Astrocyte (in vitro differentiated cells and primary cell): Measurements from ENCODE around the gene CSNK1D. TPM values are rescaled to one million over a fixed set of nuclear protein-coding genes. Genes with fewer than 3 reads are reported as not detected.

Source experiments
- DNase-seq: peaks from one replicate; pipeline ENCODE4 v3.0.0-alpha.2; 2010; ENCODE audit warnings: low read depth
- FAIRE-seq: peaks from 2 replicates; lab custom pipeline; 2011; peaks lifted over from hg19 to GRCh38; lab: Jason Lieb, UNC
- H2AFZ ChIP-seq: 2 replicates; pipeline ENCODE4 v1.6.0; 2012; ENCODE audit warnings: low read depth, low read length, inconsistent platforms
- H3K27ac ChIP-seq: 2 replicates; pipeline ENCODE4 v1.5.1; 2011; ENCODE audit warnings: low read depth, low read length, inconsistent platforms
- H3K27me3 ChIP-seq: 2 replicates; pipeline ENCODE4 v1.6.0; 2011; ENCODE audit warnings: low read length, inconsistent platforms; ENCODE audit not compliant: insufficient read depth
- H3K36me3 ChIP-seq: 2 replicates; pipeline ENCODE4 v1.5.1; 2011; ENCODE audit warnings: low read length, inconsistent platforms; ENCODE audit not compliant: insufficient read depth
- H3K4me1 ChIP-seq: 2 replicates; pipeline ENCODE4 v1.5.1; 2011; ENCODE audit warnings: low read length, inconsistent platforms; ENCODE audit not compliant: insufficient read depth
- H3K4me2 ChIP-seq: 2 replicates; pipeline ENCODE4 v1.6.0; 2012; ENCODE audit warnings: low read length, inconsistent platforms
- H3K4me3 ChIP-seq: 2 replicates; pipeline ENCODE4 v1.5.1; 2011; ENCODE audit warnings: low read depth, mild to moderate bottlenecking, low read length, inconsistent platforms; ENCODE audit not compliant: insufficient read depth
- H3K79me2 ChIP-seq: 2 replicates; pipeline ENCODE4 v1.6.0; 2012; ENCODE audit warnings: mild to moderate bottlenecking, low read length, inconsistent platforms; ENCODE audit not compliant: insufficient read depth
- H3K9ac ChIP-seq: 2 replicates; pipeline ENCODE4 v1.6.0; 2012; ENCODE audit warnings: mild to moderate bottlenecking, low read length, inconsistent platforms
- H3K9me3 ChIP-seq: 2 replicates; pipeline ENCODE4 v1.5.1; 2012; ENCODE audit warnings: low read depth, mild to moderate bottlenecking, low read length, inconsistent platforms; ENCODE audit not compliant: insufficient read depth
- H4K20me1 ChIP-seq: 2 replicates; pipeline ENCODE4 v1.6.0; 2012; ENCODE audit warnings: low read length, inconsistent platforms; ENCODE audit not compliant: insufficient read depth
- H3K27ac Mint-ChIP-seq: one replicate; pipeline ENCODE4 v1.8.0; 2021; ENCODE audit warnings: mild to moderate bottlenecking, mixed read lengths; ENCODE audit not compliant: unreplicated experiment
- H3K27me3 Mint-ChIP-seq: one replicate; pipeline ENCODE4 v1.8.0; 2021; ENCODE audit warnings: low read depth, mixed read lengths; ENCODE audit not compliant: unreplicated experiment
- H3K36me3 Mint-ChIP-seq: one replicate; pipeline ENCODE4 v1.8.0; 2021; ENCODE audit warnings: low read depth, mixed read lengths; ENCODE audit not compliant: unreplicated experiment
- H3K4me1 Mint-ChIP-seq: one replicate; pipeline ENCODE4 v1.8.0; 2021; ENCODE audit warnings: low read depth, mixed read lengths; ENCODE audit not compliant: unreplicated experiment
- H3K4me3 Mint-ChIP-seq: one replicate; pipeline ENCODE4 v1.8.0; 2021; ENCODE audit warnings: mild to moderate bottlenecking, moderate library complexity, mixed read lengths; ENCODE audit not compliant: unreplicated experiment
- H3K9me3 Mint-ChIP-seq: one replicate; pipeline ENCODE4 v1.8.0; 2021; ENCODE audit warnings: mild to moderate bottlenecking, mixed read lengths; ENCODE audit not compliant: unreplicated experiment
- CTCF ChIP-seq: IDR thresholded peaks from 2 replicates; pipeline ENCODE4 v1.5.1; 2011; ENCODE audit warnings: low read depth, mild to moderate bottlenecking, inconsistent platforms, low read length, moderate library complexity; ENCODE audit not compliant: insufficient read depth
- EZH2 ChIP-seq: IDR thresholded peaks from 2 replicates; pipeline ENCODE4 v1.6.1; 2012; ENCODE audit warnings: mild to moderate bottlenecking, low read length, inconsistent platforms; ENCODE audit not compliant: insufficient read depth
- total RNA-seq: library from RNA; stranded (reverse); gene quantifications from 2 replicates; pipeline ENCODE4 v1.2.1, GENCODE V29; 2021

Gene CSNK1D
- total RNA-seq, 1 donor from 2014 or later: 153 TPM

DNA sequence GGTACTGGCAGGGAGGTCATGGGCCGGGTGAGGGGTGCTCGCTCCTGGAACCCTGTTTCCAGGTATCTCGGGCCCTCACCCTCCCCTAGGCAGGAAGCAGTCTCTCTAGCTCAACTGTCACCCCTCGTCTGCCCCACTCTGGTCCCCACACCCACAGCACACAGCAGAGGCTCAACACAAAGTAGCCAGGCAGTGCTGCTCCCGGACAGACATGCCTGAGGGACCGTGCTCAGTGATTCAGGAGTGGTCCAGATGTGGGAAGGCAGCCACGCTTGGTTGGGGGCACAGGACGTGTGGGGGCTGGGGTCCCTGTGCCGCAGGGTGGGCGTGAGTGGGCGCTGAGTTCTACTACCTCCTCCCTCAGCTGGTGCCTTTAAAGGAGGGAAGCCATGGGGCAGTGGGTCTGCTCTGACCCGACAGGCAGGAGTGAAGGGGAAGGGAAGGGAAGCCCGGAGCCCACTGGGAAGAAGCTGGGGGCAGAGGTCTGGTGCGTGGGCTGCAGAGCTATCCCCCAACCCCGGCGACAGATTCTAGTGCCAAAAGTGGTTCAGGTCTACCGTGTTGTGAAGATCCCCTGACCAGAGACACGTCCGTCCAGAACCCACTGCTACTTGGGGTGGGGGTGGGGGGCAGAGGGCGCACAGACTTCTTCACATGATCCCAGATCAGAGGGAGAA lies 32.9 kb downstream of the CSNK1D start:
- H3K9me3 Mint-ChIP-seq: no peaks in the 10 kb centered on the region
- no peak for TF ChIP-seq CTCF
- TF ChIP-seq EZH2: no peak

GRCh38 chr17:82239926-82240505 lies 33.5 kb downstream of the CSNK1D start:
- H3K27me3 Mint-ChIP-seq: no peaks in the 10 kb centered on the region
- no peak overlapping the region for H3K4me3 Mint-ChIP-seq
- peaks cover 63% of the 10 kb centered on the region for H3K4me1 ChIP-seq
- no peak overlapping the region for H3K4me3 ChIP-seq
- peaks cover 67% of the 10 kb centered on the region for H3K79me2 ChIP-seq
- DNase-seq (no peak), FAIRE-seq (no peak)
- no peak overlapping the region for H3K4me2 ChIP-seq
- no peak for TF ChIP-seq CTCF
- TF ChIP-seq EZH2: no peak
- no peaks in the 10 kb centered on the region for H3K9me3 Mint-ChIP-seq
- peaks cover 24% of the 10 kb centered on the region for H3K4me1 Mint-ChIP-seq
- peak overlapping the region; percentile 53 for H3K27ac Mint-ChIP-seq
- H4K20me1 ChIP-seq: peaks cover 98% of the 10 kb centered on the region
- H3K36me3 Mint-ChIP-seq: peaks cover 15% of the 10 kb centered on the region
- no peak overlapping the region for H3K9ac ChIP-seq
- H3K27ac ChIP-seq: no peak overlapping the region
- H2AFZ ChIP-seq: no peak overlapping the region
- H3K9me3 ChIP-seq: no peaks in the 10 kb centered on the region
- H3K27me3 ChIP-seq: no peaks in the 10 kb centered on the region
- H3K36me3 ChIP-seq: peaks cover 15% of the 10 kb centered on the region

More for the DNA sequence above, 32.9 kb downstream of the CSNK1D start:
- H3K27me3 ChIP-seq: no peaks in the 10 kb centered on the region
- H3K36me3 ChIP-seq: peaks cover 21% of the 10 kb centered on the region
- H4K20me1 ChIP-seq: peaks cover 98% of the 10 kb centered on the region
- H2AFZ ChIP-seq: no peak overlapping the region
- no peak for FAIRE-seq
- peaks cover 15% of the 10 kb centered on the region for H3K36me3 Mint-ChIP-seq
- peaks cover 58% of the 10 kb centered on the region for H3K4me1 ChIP-seq
- peaks cover 66% of the 10 kb centered on the region for H3K79me2 ChIP-seq
- H3K4me1 Mint-ChIP-seq: peaks cover 23% of the 10 kb centered on the region
- no peak overlapping the region for H3K27ac ChIP-seq
- H3K9me3 ChIP-seq: no peaks in the 10 kb centered on the region
- no peak for DNase-seq
- no peak overlapping the region for H3K4me2 ChIP-seq
- H3K27me3 Mint-ChIP-seq: no peaks in the 10 kb centered on the region
- H3K4me3 ChIP-seq: no peak overlapping the region
- no peak overlapping the region for H3K9ac ChIP-seq
- peak overlapping the region; percentile 54 for H3K4me3 Mint-ChIP-seq
- H3K27ac Mint-ChIP-seq: peak overlapping the region; percentile 84
